Measurements from ENCODE around the gene FGA. TPM values are rescaled to one million over a fixed set of nuclear protein-coding genes. Genes with fewer than 3 reads are reported as not detected.

FGA gene
- total RNA-seq, 1 donor: not detected

DNA sequence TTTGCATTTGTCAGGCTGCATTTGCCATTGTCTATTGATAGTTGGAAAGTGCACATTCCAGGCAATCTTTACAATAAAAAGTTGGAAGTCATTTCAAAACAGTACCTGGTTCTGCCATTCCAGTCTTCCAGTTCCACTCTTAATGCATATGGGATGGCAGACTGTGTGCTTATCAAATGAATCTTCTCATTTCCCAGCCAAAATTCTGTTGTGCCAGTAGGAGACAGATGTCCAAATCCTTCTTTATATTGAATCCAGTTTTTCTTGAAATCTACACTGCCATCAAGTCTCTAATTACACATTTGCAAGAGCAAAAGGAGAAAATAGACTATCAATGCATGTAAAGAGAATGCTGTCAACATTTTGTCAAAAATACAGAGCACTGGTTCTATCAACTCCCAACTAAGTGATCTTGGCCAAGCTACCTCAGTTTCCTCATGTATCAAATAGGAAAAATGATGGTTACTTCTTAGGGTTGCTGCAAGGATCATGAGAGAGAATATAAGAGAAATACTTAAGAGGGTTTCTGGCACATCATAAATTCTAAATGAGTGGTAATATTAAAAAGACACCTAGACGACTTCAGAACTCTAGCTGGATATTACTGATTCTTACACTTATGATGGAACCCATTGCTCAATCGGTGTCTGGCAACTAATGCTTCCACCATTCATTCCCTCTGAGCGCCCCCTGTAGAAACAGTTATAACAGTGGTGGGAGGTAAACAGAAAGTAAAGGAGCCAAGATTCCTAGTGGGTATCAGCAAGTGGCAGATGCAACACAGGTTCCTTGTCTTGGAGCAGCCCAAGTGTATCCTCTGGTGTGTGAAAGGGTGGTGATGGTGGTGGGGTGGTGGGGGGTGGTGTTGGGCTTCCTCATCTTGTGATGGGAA, 18.1 kb upstream of the FGA start:
- no peaks in the 10 kb centered on the region for H3K36me3 ChIP-seq (ENCODE audit: insufficient read depth, low read length)
- no peak overlapping the region for H3K27ac ChIP-seq (ENCODE audit: low read depth, low read length)
- no peak overlapping the region for H3K4me3 ChIP-seq (ENCODE audit: insufficient read depth, low read length)
- no peak overlapping the region for H2AFZ ChIP-seq (ENCODE audit: low read length)
- TF ChIP-seq, protein P1, sequence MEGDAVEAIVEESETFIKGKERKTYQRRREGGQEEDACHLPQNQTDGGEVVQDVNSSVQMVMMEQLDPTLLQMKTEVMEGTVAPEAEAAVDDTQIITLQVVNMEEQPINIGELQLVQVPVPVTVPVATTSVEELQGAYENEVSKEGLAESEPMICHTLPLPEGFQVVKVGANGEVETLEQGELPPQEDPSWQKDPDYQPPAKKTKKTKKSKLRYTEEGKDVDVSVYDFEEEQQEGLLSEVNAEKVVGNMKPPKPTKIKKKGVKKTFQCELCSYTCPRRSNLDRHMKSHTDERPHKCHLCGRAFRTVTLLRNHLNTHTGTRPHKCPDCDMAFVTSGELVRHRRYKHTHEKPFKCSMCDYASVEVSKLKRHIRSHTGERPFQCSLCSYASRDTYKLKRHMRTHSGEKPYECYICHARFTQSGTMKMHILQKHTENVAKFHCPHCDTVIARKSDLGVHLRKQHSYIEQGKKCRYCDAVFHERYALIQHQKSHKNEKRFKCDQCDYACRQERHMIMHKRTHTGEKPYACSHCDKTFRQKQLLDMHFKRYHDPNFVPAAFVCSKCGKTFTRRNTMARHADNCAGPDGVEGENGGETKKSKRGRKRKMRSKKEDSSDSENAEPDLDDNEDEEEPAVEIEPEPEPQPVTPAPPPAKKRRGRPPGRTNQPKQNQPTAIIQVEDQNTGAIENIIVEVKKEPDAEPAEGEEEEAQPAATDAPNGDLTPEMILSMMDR (IDR thresholded peaks at IDR 0.05; ENCODE audit: extremely low read depth, low read depth, low read length): no peak
- DNase-seq (ENCODE audit: insufficient read length, low spot score, missing footprints): no peak
- H3K27me3 ChIP-seq (ENCODE audit: insufficient read depth, low read length): peaks cover 5% of the 10 kb centered on the region
- H3K4me1 ChIP-seq (ENCODE audit: insufficient read depth, low read length): no peaks in the 10 kb centered on the region
- no peaks in the 10 kb centered on the region for H3K9me3 ChIP-seq (ENCODE audit: low read depth, low read length)
- H3K4me2 ChIP-seq (ENCODE audit: insufficient read depth, low read length): no peak overlapping the region
- H3K79me2 ChIP-seq (ENCODE audit: insufficient read depth, low read length): no peaks in the 10 kb centered on the region
- H4K20me1 ChIP-seq (ENCODE audit: insufficient read depth, low read length): no peaks in the 10 kb centered on the region

DNA sequence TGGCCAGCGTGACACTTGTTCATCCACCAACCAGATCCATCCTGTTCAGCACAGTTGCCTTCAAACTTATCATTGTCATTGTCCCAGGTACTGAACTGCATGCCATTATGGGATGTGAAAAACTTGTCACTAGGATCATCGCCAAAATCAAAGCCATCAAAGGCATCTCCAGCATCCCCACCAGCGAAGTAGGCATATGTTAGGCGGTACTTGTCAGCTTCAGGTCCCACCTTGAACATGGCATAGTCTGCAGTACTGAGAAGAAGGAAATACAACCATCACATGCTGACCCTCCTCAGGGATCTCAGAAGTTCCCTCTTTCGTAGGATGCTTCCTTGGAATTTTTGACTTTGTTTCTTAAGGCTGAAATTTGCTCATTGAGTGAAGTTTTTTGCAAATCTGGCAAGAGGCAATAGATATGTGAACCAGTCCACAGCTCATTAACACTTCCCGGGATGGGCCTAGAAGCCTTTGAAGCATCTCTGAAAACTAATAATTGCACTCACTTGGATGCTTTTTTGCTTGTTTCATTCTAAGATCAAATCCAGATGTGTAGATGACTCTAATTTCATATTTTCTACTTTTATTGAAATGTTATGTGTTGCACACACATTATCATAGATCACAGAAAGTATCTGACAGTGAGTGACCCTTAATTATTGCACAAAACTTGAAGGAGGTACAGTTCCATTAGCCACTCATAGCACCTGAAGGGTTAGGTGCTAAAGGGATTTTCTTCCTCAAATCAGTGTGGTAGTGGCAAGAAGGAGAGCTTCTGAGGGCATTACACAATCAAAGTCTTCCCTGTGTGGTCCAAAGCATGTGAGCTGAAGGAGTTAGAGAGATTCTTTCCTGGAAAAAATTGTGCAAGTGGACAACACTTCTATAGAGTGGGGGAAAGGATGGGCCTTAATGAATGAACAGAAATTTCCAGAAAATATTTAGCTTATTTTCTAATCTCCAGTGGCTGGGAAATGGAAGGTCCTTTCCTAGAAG, 16.5 kb upstream of the FGA start:
- no peak overlapping the region for H3K4me3 ChIP-seq (ENCODE audit: insufficient read depth, low read length)
- no peaks in the 10 kb centered on the region for H3K9me3 ChIP-seq (ENCODE audit: low read depth, low read length)
- H3K27me3 ChIP-seq (ENCODE audit: insufficient read depth, low read length): peaks cover 3% of the 10 kb centered on the region
- H3K4me2 ChIP-seq (ENCODE audit: insufficient read depth, low read length): no peak overlapping the region
- H3K4me1 ChIP-seq (ENCODE audit: insufficient read depth, low read length): no peaks in the 10 kb centered on the region
- no peaks in the 10 kb centered on the region for H4K20me1 ChIP-seq (ENCODE audit: insufficient read depth, low read length)
- H3K27ac ChIP-seq (ENCODE audit: low read depth, low read length): no peak overlapping the region
- no peak for DNase-seq (ENCODE audit: insufficient read length, low spot score, missing footprints)
- H2AFZ ChIP-seq (ENCODE audit: low read length): no peak overlapping the region
- H3K79me2 ChIP-seq (ENCODE audit: insufficient read depth, low read length): no peaks in the 10 kb centered on the region
- TF ChIP-seq, protein P1 (IDR thresholded peaks at IDR 0.05; ENCODE audit: extremely low read depth, low read depth, low read length): no peak
- no peaks in the 10 kb centered on the region for H3K36me3 ChIP-seq (ENCODE audit: insufficient read depth, low read length)

DNA sequence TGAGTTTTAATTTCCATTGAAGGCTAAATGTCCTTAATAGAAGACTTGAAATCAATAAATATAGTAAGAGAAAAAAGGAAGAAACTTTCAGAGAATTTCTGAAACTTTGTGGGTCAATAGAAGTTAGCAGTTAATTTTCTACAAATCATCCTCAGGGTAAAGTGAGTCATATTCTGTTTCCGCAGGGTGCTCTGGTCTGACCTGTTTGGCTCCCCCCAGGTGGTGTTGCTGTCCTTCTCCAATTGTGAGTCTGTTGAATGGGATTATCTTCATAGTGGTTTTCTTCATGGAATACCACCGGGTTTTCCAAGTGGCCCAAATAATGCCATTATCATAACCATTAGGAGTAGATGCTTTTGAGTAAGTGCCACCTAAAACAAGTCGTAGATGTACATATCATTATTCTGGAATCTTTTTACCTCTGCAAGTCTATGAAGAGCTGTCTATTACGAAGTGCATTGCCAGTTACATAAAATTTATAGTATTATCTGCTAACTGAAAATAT, 14.2 kb upstream of the FGA start:
- H3K4me2 ChIP-seq (ENCODE audit: insufficient read depth, low read length): no peak overlapping the region
- no peak overlapping the region for H3K4me3 ChIP-seq (ENCODE audit: insufficient read depth, low read length)
- no peak overlapping the region for H3K27ac ChIP-seq (ENCODE audit: low read depth, low read length)
- no peaks in the 10 kb centered on the region for H3K4me1 ChIP-seq (ENCODE audit: insufficient read depth, low read length)
- no peaks in the 10 kb centered on the region for H4K20me1 ChIP-seq (ENCODE audit: insufficient read depth, low read length)
- peaks cover 3% of the 10 kb centered on the region for H3K27me3 ChIP-seq (ENCODE audit: insufficient read depth, low read length)
- H3K9me3 ChIP-seq (ENCODE audit: low read depth, low read length): no peaks in the 10 kb centered on the region
- H3K36me3 ChIP-seq (ENCODE audit: insufficient read depth, low read length): no peaks in the 10 kb centered on the region
- TF ChIP-seq, protein P1 (IDR thresholded peaks at IDR 0.05; ENCODE audit: extremely low read depth, low read depth, low read length): no peak
- H3K79me2 ChIP-seq (ENCODE audit: insufficient read depth, low read length): no peaks in the 10 kb centered on the region
- DNase-seq (ENCODE audit: insufficient read length, low spot score, missing footprints): no peak
- no peak overlapping the region for H2AFZ ChIP-seq (ENCODE audit: low read length)
